Inferior parietal cortex (tissue), 1 donor: ENCODE data around the gene NFIX.

ENCODE experiments used
- DNase-seq: peaks from one replicate; pipeline ENCODE4 v3.0.0-alpha.2; 2016; ENCODE audit errors: extremely low spot score

The NFIX gene

GRCh38 chr19:13102666-13103580, 107.6 kb downstream of the NFIX start, which contains the start of gene LYL1:
LYL1 (minus strand) TSS chr19:13102858; CDS start chr19:13101171, 1,687 bp downstream.
- no peak for DNase-seq

GRCh38 chr19:13103581-13104359, 108.5 kb downstream of the NFIX start:
- no peak for DNase-seq

GRCh38 chr19:13104360-13104847, 109.1 kb downstream of the NFIX start:
- DNase-seq: no peak

GRCh38 chr19:13104848-13105711, 109.8 kb downstream of the NFIX start:
- no peak for DNase-seq

- DNase-seq: no peak
These were observed 114.3 kb downstream of the NFIX start for GRCh38 chr19:13109361-13110098.

GRCh38 chr19:13110099-13110610, 114.9 kb downstream of the NFIX start:
- no peak for DNase-seq

- DNase-seq: no peak
These were observed 117.3 kb downstream of the NFIX start for GRCh38 chr19:13112555-13112954.

- DNase-seq: no peak
These were observed 120.6 kb downstream of the NFIX start for GRCh38 chr19:13115936-13116281.

- DNase-seq: peak; percentile 93
These were observed 121.3 kb downstream of the NFIX start, which contains the start of gene TRMT1 for GRCh38 chr19:13116282-13117175. TRMT1 (minus strand) TSS chr19:13116740; CDS start chr19:13116399, 341 bp downstream.

- DNase-seq: no peak
These were observed 122.0 kb downstream of the NFIX start for GRCh38 chr19:13117176-13117771.

- peak; percentile 86 for DNase-seq
These were observed 122.6 kb downstream of the NFIX start, which contains the start of gene NACC1 for GRCh38 chr19:13117772-13118423. NACC1 (plus strand) TSS chr19:13118264; CDS start chr19:13135208, 16,944 bp downstream.

- DNase-seq: no peak
These were observed 123.3 kb downstream of the NFIX start for GRCh38 chr19:13118424-13119193.

GRCh38 chr19:13119627-13120026, 124.4 kb downstream of the NFIX start:
- no peak for DNase-seq

- no peak for DNase-seq
These were observed 124.8 kb downstream of the NFIX start for GRCh38 chr19:13120031-13120430.

- DNase-seq: no peak
These were observed 125.5 kb downstream of the NFIX start for GRCh38 chr19:13120817-13121216.

- DNase-seq: no peak
These were observed 126.4 kb downstream of the NFIX start for GRCh38 chr19:13121551-13122274.
